NT2/D1 (cell line): Measurements from ENCODE around the gene HOMER2.
"Not testable (repeated sequence)": the region's sequence is repeated elsewhere in the genome, so short reads cannot be mapped to it uniquely, and the experiment has no call there.

ENCODE experiments used
- DNase-seq: peaks from one replicate; pipeline ENCODE4 v3.0.0-alpha.2; 2011; ENCODE audit warnings: low read depth, low spot score
- H3K27me3 ChIP-seq: 2 replicates; pipeline ENCODE4 v1.6.0; 2011; ENCODE audit warnings: mild to moderate bottlenecking; ENCODE audit not compliant: insufficient read length, insufficient read depth
- H3K36me3 ChIP-seq: 2 replicates; pipeline ENCODE4 v1.6.1; 2011; ENCODE audit warnings: mild to moderate bottlenecking, low read length, mixed read lengths; ENCODE audit not compliant: insufficient read depth, insufficient read length
- H3K4me1 ChIP-seq: 2 replicates; pipeline ENCODE4 v1.5.1; 2011; ENCODE audit not compliant: insufficient read depth, insufficient read length
- H3K4me3 ChIP-seq: 2 replicates; pipeline ENCODE4 v1.5.1; 2011; ENCODE audit warnings: low read depth; ENCODE audit not compliant: insufficient read length
- H3K9ac ChIP-seq: 2 replicates; pipeline ENCODE4 v1.6.0; 2011; ENCODE audit warnings: low read depth; ENCODE audit not compliant: insufficient read length
- H3K9me3 ChIP-seq: 2 replicates; pipeline ENCODE4 v1.5.1; 2011; ENCODE audit warnings: mild to moderate bottlenecking, low read length; ENCODE audit not compliant: insufficient read depth
- SUZ12 ChIP-seq: IDR thresholded peaks from 2 replicates; pipeline ENCODE4 v1.6.1; 2011; ENCODE audit not compliant: insufficient read length, insufficient read depth; ENCODE audit errors: extremely low read depth
- YY1 ChIP-seq: IDR thresholded peaks from 2 replicates; pipeline ENCODE4 v1.6.1; 2011; ENCODE audit not compliant: insufficient read length, insufficient read depth
- ZNF274 ChIP-seq: IDR thresholded peaks from 2 replicates; pipeline ENCODE4 v1.6.1; 2011; ENCODE audit warnings: mild to moderate bottlenecking, low read depth, low read length

The HOMER2 gene

GRCh38 chr15:82903511-82903910 is 49.0 kb downstream of the HOMER2 start:
- Histone ChIP-seq H3K9ac (no peak overlapping the region), H3K36me3 (no peaks in the 10 kb centered on the region), H3K4me3 (no peak overlapping the region), H3K9me3 (peaks cover 11% of the 10 kb centered on the region; the same call in 1 of the 2 replicates), H3K4me1 (no peaks in the 10 kb centered on the region), H3K27me3 (no peaks in the 10 kb centered on the region)
- DNase-seq = no peak
- TF ChIP-seq SUZ12 (no peak), ZNF274 (no peak), YY1 (no peak)

GRCh38 chr15:82901114-82901805 is 51.3 kb downstream of the HOMER2 start:
- DNase-seq = no peak
- Histone ChIP-seq H3K27me3 (no peaks in the 10 kb centered on the region), H3K9me3 (no peaks in the 10 kb centered on the region), H3K4me3 (no peak overlapping the region), H3K4me1 (no peaks in the 10 kb centered on the region), H3K36me3 (no peaks in the 10 kb centered on the region), H3K9ac (no peak overlapping the region)
- no peak for TF ChIP-seq YY1
- no peak for TF ChIP-seq ZNF274
- no peak for TF ChIP-seq SUZ12

GRCh38 chr15:82900511-82901060 is 51.9 kb downstream of the HOMER2 start:
- H3K4me1 ChIP-seq = no peaks in the 10 kb centered on the region
- H3K27me3 ChIP-seq = no peaks in the 10 kb centered on the region
- no peak for DNase-seq
- H3K9ac ChIP-seq = no peak overlapping the region
- no peaks in the 10 kb centered on the region for H3K36me3 ChIP-seq
- H3K9me3 ChIP-seq = no peaks in the 10 kb centered on the region
- no peak overlapping the region for H3K4me3 ChIP-seq
- TF ChIP-seq YY1 = no peak
- TF ChIP-seq SUZ12 = no peak
- no peak for TF ChIP-seq ZNF274

- DNase-seq = no peak
- no peaks in the 10 kb centered on the region for H3K4me1 ChIP-seq
- TF ChIP-seq YY1 (no peak), SUZ12 (no peak), ZNF274 (no peak)
- no peak overlapping the region for H3K4me3 ChIP-seq
- H3K27me3 ChIP-seq = no peaks in the 10 kb centered on the region
- H3K36me3 ChIP-seq = no peaks in the 10 kb centered on the region
- no peak overlapping the region for H3K9ac ChIP-seq
- no peaks in the 10 kb centered on the region for H3K9me3 ChIP-seq
Observed at GRCh38 chr15:82898961-82899360, 53.6 kb downstream of the HOMER2 start.

GRCh38 chr15:82895983-82896382 is 56.5 kb downstream of the HOMER2 start:
- no peaks in the 10 kb centered on the region for H3K36me3 ChIP-seq
- no peak overlapping the region for H3K9ac ChIP-seq
- H3K27me3 ChIP-seq = no peaks in the 10 kb centered on the region
- no peaks in the 10 kb centered on the region for H3K4me1 ChIP-seq
- TF ChIP-seq SUZ12 = no peak
- no peak for TF ChIP-seq YY1
- no peak for TF ChIP-seq ZNF274
- no peaks in the 10 kb centered on the region for H3K9me3 ChIP-seq
- DNase-seq = no peak
- H3K4me3 ChIP-seq = no peak overlapping the region

GRCh38 chr15:82894971-82895520 is 57.5 kb downstream of the HOMER2 start:
- Histone ChIP-seq H3K9me3 (no peaks in the 10 kb centered on the region), H3K27me3 (no peaks in the 10 kb centered on the region), H3K36me3 (no peaks in the 10 kb centered on the region), H3K4me1 (no peaks in the 10 kb centered on the region), H3K9ac (no peak overlapping the region), H3K4me3 (no peak overlapping the region)
- TF ChIP-seq YY1 (no peak), SUZ12 (no peak), ZNF274 (no peak)
- peak; percentile 25 for DNase-seq

GRCh38 chr15:82893473-82893872 is 59.0 kb downstream of the HOMER2 start:
- H3K4me1 ChIP-seq, H3K9ac ChIP-seq, H3K9me3 ChIP-seq, H3K4me3 ChIP-seq, DNase-seq, H3K36me3 ChIP-seq, H3K27me3 ChIP-seq: not testable (repeated sequence)
